ENCODE measurements around the gene RAPH1.

DNA sequence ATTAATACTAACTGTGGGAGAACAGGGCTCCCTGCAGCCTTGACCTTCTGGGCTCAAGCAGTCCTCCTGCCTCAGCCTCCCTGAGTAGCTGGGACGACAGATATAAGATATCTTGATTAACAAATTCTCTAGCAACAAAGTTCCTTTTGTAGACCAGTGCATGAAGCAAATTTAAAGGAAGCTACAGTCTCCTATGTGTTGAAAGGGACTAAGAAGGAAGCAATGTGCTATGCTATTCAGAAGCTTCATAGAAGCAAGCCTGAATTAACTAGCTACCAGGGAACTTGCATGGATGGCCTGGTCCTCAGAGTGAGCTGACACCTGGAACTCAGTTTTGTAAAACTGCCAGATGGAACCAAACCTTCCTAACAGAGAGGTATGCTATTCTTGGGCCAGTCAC lies 33.2 kb downstream of the RAPH1 start:
- TF ChIP-seq, protein P1, sequence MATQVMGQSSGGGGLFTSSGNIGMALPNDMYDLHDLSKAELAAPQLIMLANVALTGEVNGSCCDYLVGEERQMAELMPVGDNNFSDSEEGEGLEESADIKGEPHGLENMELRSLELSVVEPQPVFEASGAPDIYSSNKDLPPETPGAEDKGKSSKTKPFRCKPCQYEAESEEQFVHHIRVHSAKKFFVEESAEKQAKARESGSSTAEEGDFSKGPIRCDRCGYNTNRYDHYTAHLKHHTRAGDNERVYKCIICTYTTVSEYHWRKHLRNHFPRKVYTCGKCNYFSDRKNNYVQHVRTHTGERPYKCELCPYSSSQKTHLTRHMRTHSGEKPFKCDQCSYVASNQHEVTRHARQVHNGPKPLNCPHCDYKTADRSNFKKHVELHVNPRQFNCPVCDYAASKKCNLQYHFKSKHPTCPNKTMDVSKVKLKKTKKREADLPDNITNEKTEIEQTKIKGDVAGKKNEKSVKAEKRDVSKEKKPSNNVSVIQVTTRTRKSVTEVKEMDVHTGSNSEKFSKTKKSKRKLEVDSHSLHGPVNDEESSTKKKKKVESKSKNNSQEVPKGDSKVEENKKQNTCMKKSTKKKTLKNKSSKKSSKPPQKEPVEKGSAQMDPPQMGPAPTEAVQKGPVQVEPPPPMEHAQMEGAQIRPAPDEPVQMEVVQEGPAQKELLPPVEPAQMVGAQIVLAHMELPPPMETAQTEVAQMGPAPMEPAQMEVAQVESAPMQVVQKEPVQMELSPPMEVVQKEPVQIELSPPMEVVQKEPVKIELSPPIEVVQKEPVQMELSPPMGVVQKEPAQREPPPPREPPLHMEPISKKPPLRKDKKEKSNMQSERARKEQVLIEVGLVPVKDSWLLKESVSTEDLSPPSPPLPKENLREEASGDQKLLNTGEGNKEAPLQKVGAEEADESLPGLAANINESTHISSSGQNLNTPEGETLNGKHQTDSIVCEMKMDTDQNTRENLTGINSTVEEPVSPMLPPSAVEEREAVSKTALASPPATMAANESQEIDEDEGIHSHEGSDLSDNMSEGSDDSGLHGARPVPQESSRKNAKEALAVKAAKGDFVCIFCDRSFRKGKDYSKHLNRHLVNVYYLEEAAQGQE (IDR thresholded peaks at IDR 0.05; ENCODE audit: borderline replicate concordance), result no peak
- TF ChIP-seq POLR2AphosphoS5 (IDR thresholded peaks at IDR 0.05) (no peak), SMC3 (conservative IDR thresholded peaks at IDR 0.05; ENCODE audit: poor library complexity) (no peak)
